GM23338 (cell line): ENCODE measurements around the gene IRX5.

ENCODE experiments used
- CTCF ChIP-seq, 2 experiments: fragments of 200-600 bp in 1 of 2; sonication (generic) in 1 of 2; conservative IDR thresholded peaks; 2 replicates each; pipeline versions ENCODE4 v1.5.1 to v1.6.1; 2016 to 2017; ENCODE audit warnings: antibody characterized with exemption in 2 of 2, low read depth in 2 of 2, mild to moderate bottlenecking in 2 of 2, moderate library complexity in 1 of 2
- EZH2 ChIP-seq: fragments of 200-600 bp; sonication (generic); IDR thresholded peaks from one replicate; pipeline ENCODE4 v1.8.0; 2017; ENCODE audit warnings: antibody characterized with exemption, mild to moderate bottlenecking, low read depth; ENCODE audit not compliant: unreplicated experiment
- POLR2AphosphoS5 ChIP-seq: IDR thresholded peaks from 2 replicates; pipeline ENCODE4 v1.6.1; 2016; ENCODE audit warnings: antibody characterized with exemption, low read depth

DNA sequence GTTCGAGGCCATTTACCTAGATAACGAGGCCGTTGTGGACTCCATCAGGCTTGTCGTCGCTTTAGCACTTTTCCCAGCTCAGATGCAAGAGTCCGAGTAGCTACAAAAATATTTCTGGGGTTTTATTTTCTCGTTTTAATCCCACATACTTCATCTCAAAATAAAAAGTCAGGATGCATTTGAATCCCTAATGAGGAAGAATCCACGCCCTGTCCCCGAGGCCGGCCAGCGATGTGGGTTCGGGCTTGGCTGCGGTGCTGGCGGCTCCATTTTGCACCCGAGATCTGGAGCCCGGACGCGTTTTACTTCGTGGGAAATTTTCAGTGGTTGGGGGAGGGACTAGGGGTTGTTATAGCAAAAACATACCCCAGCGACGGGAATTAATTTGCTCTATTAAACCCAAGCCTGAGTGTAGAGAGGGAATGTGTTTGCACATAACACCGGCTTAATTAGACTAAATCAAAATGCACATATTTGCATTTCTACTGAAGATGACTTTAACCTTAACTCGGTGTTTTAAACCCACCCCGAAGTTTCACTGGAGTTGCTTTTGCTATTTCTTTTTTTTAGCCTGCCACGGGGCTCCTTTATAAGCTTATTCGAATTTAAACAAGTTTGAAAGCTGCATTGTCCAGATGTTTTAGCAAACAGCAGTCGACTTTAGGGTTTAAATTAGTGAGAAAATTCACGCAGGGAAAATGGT is 4.8 kb downstream of the IRX5 start:
- TF ChIP-seq CTCF (conservative IDR thresholded peaks at IDR 0.05; ENCODE audit: low read depth in 2 of 2) = no peak
- no peak for TF ChIP-seq POLR2AphosphoS5
- TF ChIP-seq EZH2 = peak; percentile 69
